Fibroblast of lung (primary cell): ENCODE data around the gene SPARC.

ENCODE experiments used
- CTCF ChIP-seq, 2 donors: IDR thresholded peaks in 1 of 2; conservative IDR thresholded peaks in 1 of 2; 1 replicate in 1 of 2; 2 replicates in 1 of 2; pipeline ENCODE4 v1.5.1; 2011 to 2012; ENCODE audit warnings: low read length in 2 of 2, control low read depth in 1 of 2, inconsistent platforms in 1 of 2, low read depth in 1 of 2, mild to moderate bottlenecking in 1 of 2
- EZH2 ChIP-seq: IDR thresholded peaks from 2 replicates; pipeline ENCODE4 v1.5.1; 2012; ENCODE audit warnings: low read length, control low read depth, mild to moderate bottlenecking; ENCODE audit errors: missing control alignments

GRCh38 chr5:151721812-151722391 is 35.2 kb upstream of the SPARC start:
- TF ChIP-seq CTCF (conservative IDR thresholded peaks at IDR 0.05 in 1 of 2, IDR thresholded peaks at IDR 0.05 in 1 of 2; ENCODE audit: low read depth in 1 of 2, low read length in 2 of 2) (no peak), EZH2 (no peak)
